Astrocyte of the hippocampus (primary cell): ENCODE measurements around the gene KRT73.

Experiments used
- DNase-seq: peaks from one replicate; pipeline ENCODE4 v3.0.0; 2011; ENCODE audit warnings: low read depth, low spot score

Gene KRT73

DNA sequence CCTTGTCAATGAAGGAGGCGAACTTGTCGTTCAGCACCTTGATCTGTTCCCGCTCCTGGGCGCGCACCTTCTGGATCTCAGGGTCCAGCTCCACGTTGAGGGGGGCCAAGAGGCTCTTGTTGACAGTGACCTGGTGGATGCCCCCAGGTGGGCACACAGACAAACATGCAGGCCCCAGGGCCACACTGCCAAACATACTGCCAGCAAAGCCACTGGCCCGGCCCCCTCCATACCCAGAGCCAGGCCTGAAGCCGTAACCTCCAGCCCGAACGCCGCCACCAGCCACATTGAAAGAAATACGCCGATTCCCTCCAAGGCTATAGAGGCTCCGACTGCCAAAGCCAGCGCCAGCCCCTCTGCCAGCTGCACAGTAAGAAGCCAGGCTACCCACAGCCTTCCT, 45.1 kb downstream of the KRT73 start:
- no peak for DNase-seq

DNA sequence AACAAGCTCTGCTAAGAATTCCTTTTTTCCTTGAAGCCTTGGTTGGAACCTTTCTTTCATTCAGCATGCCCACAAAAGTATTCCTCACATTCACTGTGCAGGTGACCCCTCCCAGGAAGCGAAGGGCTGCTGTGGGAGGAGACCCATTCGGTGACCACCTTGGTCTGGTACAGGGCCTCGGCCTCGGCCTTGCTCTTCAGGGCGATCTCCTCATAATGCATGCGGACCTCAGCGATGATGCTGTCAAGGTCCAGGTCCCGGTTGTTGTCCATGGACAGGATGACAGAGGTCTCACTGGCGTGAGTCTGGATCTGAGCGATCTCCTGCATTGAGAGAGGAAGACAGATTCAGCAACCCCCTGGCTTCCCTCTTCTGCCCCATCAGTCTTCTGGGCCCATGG, 47.8 kb downstream of the KRT73 start:
- no peak for DNase-seq

DNA sequence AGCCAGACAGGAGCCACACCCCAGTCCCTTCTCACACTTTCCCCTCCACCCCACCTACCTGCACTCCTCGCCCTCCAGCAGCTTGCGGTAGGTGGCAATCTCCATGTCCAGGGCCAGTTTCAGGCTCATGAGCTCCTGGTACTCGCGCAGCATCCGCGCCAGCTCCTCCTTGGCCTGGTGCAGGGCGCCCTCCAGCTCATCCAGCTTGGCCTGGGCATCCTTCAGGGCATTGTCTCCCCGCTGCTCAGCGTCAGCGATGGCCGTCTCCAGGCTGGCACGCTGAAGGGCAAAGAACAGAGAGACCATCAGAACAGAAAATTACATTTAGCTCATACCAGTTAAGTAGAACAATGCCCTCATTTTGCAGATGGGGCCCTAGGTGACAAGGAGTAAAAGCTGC, 50.2 kb downstream of the KRT73 start:
- no peak for DNase-seq

DNA sequence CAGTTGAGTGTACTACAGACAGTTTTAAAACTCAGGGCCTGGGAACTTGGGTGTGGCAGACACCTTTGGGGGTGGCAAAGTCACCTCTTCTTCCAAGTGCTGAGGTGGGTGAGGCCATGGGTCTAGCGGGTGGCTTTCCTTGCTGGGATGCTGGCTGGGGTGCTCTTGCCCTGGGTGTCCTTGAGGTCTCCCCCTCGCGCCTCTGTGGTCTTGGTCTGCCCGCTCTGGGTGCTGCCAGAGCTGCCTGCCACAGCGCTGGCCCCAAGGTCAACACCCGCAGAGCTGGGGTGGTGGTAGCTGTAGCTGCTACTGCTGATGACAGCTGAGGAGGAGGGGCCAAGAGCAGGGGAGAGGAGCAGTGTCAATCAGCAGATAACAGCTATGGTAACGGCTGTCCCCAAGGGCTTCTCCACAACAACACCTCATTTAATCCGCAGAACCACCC, 51.5 kb downstream of the KRT73 start:
- no peak for DNase-seq

DNA sequence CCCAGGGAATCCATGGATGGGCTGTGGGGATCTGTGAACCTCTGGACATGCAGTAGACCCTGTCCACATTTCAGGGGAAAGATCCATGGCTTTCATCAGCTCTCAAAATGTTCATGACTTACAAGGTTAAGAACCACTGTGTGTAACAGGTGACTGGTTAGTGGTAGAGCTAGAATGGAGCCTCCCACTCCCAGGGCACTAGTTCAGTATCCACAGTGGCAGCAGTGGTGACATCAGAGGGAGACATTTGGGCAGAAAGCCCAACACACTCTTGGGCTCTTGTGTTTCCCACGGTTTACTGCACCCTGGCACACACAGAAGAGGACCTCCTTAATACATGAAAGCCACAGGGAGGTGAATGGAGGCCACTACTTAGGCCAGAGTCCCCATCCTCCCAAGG, 53.8 kb downstream of the KRT73 start:
- no peak for DNase-seq

DNA sequence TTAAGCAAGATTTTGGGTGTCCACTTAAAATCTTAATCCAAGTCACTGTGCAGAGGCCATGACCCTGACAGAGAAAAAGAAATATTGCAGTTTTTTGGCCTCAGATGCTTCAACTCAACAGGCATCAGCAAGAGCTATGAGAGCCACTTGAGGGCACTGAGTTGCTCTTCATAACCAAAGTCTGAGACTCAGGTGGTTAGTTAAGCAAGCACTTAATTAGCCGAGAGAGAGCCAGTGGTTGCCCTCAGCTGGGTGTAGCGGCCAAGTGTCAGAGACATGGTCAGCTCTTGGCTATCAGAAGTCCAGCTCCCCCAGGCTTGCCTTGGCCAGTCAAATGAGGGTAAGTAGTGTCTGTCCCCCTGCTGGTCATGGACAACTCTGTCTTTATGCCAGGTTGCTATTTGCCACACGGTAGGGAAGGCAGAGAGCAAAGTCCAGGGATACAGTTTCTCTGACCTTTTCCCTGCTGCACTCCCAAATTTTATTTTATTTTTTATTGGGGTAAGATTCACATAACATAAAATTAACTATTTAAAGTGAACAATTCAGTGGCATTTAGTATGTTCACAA, 56.4 kb downstream of the KRT73 start:
- DNase-seq = peak; percentile 3

DNA sequence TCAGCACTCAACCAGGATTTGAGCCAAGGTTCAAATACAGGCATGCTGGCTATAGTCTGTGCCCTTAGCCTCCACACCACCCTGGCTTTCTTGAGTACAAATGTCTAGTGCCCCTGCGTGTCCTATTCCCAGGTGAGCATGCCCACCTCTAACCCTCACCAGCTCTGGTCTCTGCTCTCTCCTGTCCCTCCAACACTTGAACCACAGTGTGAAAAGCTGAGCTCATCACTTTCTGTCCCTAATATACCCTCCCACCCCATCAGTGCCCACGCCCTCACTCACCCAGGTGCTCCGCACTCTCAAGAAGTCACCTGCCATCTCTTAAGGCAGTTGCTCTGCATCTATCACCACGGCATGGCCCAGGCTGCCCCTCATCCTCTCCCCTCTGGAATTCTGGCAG, 58.4 kb downstream of the KRT73 start:
- no peak for DNase-seq

DNA sequence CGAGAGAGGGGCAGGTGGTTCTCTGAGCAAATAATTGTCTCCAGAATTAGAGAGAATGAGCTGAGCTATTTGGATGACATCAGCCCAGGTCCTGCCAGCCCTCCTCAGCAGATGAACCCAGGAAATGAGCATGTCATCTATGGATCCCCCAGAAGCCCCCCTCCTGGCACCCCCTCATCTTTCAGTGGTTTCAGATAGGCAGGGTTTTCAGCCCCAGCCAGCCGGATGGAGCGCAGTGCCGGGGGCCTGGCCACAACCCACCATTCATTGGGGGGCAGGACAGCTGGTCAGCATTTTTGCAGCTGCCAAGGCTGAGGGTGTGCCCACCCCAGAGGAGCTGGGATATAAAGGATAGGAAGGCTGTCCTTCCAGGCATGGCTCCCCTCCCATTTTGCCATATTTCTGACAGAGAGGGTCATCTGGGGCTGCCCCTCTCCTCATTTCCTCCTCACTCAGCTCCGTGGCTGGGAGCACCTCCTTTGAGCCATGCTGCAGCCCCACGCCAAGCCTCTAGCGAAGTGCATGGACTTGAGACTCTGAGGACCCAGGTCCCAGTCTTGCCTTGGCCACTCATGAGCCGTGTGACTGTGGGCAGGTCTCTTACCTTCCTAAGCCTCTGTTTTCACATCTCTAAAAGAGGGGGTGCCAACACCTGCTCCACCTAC, 59.4 kb downstream of the KRT73 start:
- no peak for DNase-seq
